GM12891 (cell line): ENCODE data around the gene DNM3.

Experiments used
- POLR2A ChIP-seq: IDR thresholded peaks from 2 replicates; pipeline ENCODE4 v1.6.1; 2011; ENCODE audit warnings: low read depth, low read length, control low read depth
- POLR2AphosphoS5 ChIP-seq: IDR thresholded peaks from 2 replicates; pipeline ENCODE4 v1.6.1; 2011; ENCODE audit warnings: low read depth, low read length, control low read depth
- TAF1 ChIP-seq: IDR thresholded peaks from 2 replicates; pipeline ENCODE4 v1.6.1; 2011; ENCODE audit warnings: low read depth, low read length, control low read depth

DNA sequence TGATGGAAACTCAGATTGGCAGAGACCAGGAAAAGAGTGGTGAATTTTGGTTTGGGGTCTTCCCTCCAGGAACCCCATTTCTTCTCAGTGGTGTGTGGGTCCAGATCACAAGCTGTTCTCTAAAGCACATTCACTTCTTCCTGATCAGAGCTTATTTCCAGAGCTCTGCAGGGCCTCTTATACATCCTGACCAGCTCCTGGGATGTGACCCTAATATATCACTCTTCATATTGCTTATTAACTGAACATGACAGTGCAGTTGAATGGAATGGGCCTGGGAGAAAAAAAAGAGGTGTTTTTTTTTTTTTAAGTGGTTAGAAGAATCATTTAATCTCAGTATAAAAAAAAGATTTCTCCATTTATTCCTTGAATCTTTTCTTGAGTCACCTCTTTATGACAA, 29.6 kb upstream of the DNM3 start:
- TF ChIP-seq POLR2A (no peak), POLR2AphosphoS5 (no peak), TAF1 (no peak)
